Fibroblast of lung (primary cell): ENCODE results near the gene SNX20. TPM values are rescaled to one million over a fixed set of nuclear protein-coding genes. Genes with fewer than 3 reads are reported as not detected.

Experiments used
- DNase-seq, 2 donors: peaks; one replicate each; pipeline versions ENCODE4 v3.0.0 to v3.0.0-alpha.2; 2010; ENCODE audit warnings: low read depth in 2 of 2
- H2AFZ ChIP-seq: 2 replicates; pipeline ENCODE4 v1.5.1; 2012; ENCODE audit warnings: low read length, control low read depth, inconsistent platforms
- H3K27ac ChIP-seq: 2 replicates; pipeline ENCODE4 v1.5.1; 2011; ENCODE audit warnings: low read length, control low read depth; ENCODE audit not compliant: insufficient read depth
- H3K27me3 ChIP-seq: 2 replicates; pipeline ENCODE4 v1.5.1; 2011; ENCODE audit warnings: mild to moderate bottlenecking, low read length; ENCODE audit not compliant: control insufficient read depth, insufficient read depth
- H3K36me3 ChIP-seq: 2 replicates; pipeline ENCODE4 v1.5.1; 2011; ENCODE audit warnings: low read length; ENCODE audit not compliant: control insufficient read depth, insufficient read depth
- H3K4me1 ChIP-seq: 2 replicates; pipeline ENCODE4 v1.5.1; 2011; ENCODE audit warnings: low read length; ENCODE audit not compliant: control insufficient read depth, insufficient read depth; ENCODE audit errors: extremely low read depth
- H3K4me2 ChIP-seq: 2 replicates; pipeline ENCODE4 v1.5.1; 2011; ENCODE audit warnings: low read length, control low read depth; ENCODE audit not compliant: insufficient read depth; ENCODE audit errors: extremely low read depth
- H3K4me3 ChIP-seq, 4 experiments: fragments of 200-600 bp in 1 of 4; sonication (generic) in 1 of 4; replicated peaks in 1 of 4; 2 replicates each; pipeline ENCODE4 v1.5.1; 2011 to 2016; ENCODE audit warnings: low read length in 4 of 4, low read depth in 3 of 4, mild to moderate bottlenecking in 3 of 4, control low read depth in 2 of 4, inconsistent platforms in 1 of 4, mixed read lengths in 1 of 4; ENCODE audit not compliant: insufficient read depth in 1 of 4; ENCODE audit errors: control extremely low read depth in 1 of 4
- H3K79me2 ChIP-seq: 2 replicates; pipeline ENCODE4 v1.5.1; 2012; ENCODE audit warnings: mild to moderate bottlenecking, low read length, inconsistent platforms; ENCODE audit not compliant: control insufficient read depth, insufficient read depth
- H3K9ac ChIP-seq: 2 replicates; pipeline ENCODE4 v1.5.1; 2011; ENCODE audit warnings: mild to moderate bottlenecking, low read length, control low read depth; ENCODE audit not compliant: insufficient read depth
- H3K9me3 ChIP-seq: 2 replicates; pipeline ENCODE4 v1.5.1; 2012; ENCODE audit warnings: low read depth, low read length; ENCODE audit not compliant: control insufficient read depth, insufficient read depth
- H4K20me1 ChIP-seq: 2 replicates; pipeline ENCODE4 v1.5.1; 2011; ENCODE audit warnings: low read length; ENCODE audit not compliant: control insufficient read depth, insufficient read depth; ENCODE audit errors: extremely low read depth
- EZH2 ChIP-seq: IDR thresholded peaks from 2 replicates; pipeline ENCODE4 v1.5.1; 2012; ENCODE audit warnings: low read length, control low read depth, mild to moderate bottlenecking; ENCODE audit errors: missing control alignments
- polyA plus RNA-seq, 2 donors: library from polyadenylated mRNA; depleted of rRNA in 1 of 2; stranded (reverse) in 1 of 2; unstranded in 1 of 2; fragments of >200 nt; gene quantifications; 2 replicates each; pipeline ENCODE4 v1.2.1, GENCODE V29; 2011 to 2012; ENCODE audit warnings: missing spikeins in 1 of 2
- total RNA-seq: library from RNA; depleted of rRNA; stranded (reverse); fragments of >200 nt; gene quantifications from 2 replicates; pipeline ENCODE4 v1.2.1, GENCODE V29; 2014
- TF ChIP-seq, protein P1 (sequence below), 2 donors: IDR thresholded peaks in 1 of 2; conservative IDR thresholded peaks in 1 of 2; 1 replicate in 1 of 2; 2 replicates in 1 of 2; pipeline ENCODE4 v1.5.1; 2011 to 2012; ENCODE audit warnings: low read length in 2 of 2, control low read depth in 1 of 2, inconsistent platforms in 1 of 2, low read depth in 1 of 2, mild to moderate bottlenecking in 1 of 2

The SNX20 gene
- total and polyA plus RNA-seq, 2 donors (not counting 1 experiment from before 2014, with no cell fraction given) = not detected

DNA sequence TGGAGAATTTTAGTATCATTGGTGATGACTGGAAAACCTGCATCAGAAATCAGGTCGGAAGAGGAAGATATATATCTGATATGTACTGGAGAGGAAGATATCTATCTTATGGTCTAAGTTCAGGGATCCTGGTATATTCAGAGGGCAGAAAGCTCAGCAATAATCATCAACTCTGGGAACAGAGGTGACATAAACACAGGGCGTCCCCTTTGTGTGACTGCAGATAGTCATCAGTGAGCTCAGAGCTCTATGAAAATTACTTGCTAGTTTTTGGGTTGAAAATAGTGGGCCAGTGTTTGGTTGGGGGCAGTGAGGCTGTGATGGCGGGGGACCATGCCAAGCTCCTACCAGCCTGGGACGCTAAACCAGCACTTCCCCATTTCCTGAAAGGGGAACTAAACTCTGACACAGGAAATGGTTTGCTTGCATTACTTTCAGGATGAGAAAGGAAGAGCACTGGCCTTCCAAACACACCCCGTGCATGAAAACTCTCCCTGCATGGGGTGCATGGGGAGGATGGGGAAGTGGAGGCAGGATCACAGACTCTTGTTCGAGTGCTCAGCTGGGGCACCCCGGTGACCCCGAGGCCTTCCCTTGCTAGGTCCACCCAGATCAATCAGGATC, 28.1 kb upstream of the SNX20 start:
- Histone ChIP-seq H3K79me2 (no peaks in the 10 kb centered on the region), H3K4me3 (no peak overlapping the region), H3K27ac (no peak overlapping the region), H3K9me3 (no peaks in the 10 kb centered on the region), H3K9ac (no peak overlapping the region), H4K20me1 (no peaks in the 10 kb centered on the region), H3K4me1 (no peaks in the 10 kb centered on the region), H3K27me3 (no peaks in the 10 kb centered on the region), H3K4me2 (no peak overlapping the region), H3K36me3 (no peaks in the 10 kb centered on the region), H2AFZ (no peak overlapping the region)
- DNase-seq = no peak
- TF ChIP-seq, protein P1, sequence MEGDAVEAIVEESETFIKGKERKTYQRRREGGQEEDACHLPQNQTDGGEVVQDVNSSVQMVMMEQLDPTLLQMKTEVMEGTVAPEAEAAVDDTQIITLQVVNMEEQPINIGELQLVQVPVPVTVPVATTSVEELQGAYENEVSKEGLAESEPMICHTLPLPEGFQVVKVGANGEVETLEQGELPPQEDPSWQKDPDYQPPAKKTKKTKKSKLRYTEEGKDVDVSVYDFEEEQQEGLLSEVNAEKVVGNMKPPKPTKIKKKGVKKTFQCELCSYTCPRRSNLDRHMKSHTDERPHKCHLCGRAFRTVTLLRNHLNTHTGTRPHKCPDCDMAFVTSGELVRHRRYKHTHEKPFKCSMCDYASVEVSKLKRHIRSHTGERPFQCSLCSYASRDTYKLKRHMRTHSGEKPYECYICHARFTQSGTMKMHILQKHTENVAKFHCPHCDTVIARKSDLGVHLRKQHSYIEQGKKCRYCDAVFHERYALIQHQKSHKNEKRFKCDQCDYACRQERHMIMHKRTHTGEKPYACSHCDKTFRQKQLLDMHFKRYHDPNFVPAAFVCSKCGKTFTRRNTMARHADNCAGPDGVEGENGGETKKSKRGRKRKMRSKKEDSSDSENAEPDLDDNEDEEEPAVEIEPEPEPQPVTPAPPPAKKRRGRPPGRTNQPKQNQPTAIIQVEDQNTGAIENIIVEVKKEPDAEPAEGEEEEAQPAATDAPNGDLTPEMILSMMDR (conservative IDR thresholded peaks at IDR 0.05 in 1 of 2, IDR thresholded peaks at IDR 0.05 in 1 of 2; ENCODE audit: low read depth in 1 of 2, low read length in 2 of 2) = no peak
- TF ChIP-seq EZH2 = no peak

DNA sequence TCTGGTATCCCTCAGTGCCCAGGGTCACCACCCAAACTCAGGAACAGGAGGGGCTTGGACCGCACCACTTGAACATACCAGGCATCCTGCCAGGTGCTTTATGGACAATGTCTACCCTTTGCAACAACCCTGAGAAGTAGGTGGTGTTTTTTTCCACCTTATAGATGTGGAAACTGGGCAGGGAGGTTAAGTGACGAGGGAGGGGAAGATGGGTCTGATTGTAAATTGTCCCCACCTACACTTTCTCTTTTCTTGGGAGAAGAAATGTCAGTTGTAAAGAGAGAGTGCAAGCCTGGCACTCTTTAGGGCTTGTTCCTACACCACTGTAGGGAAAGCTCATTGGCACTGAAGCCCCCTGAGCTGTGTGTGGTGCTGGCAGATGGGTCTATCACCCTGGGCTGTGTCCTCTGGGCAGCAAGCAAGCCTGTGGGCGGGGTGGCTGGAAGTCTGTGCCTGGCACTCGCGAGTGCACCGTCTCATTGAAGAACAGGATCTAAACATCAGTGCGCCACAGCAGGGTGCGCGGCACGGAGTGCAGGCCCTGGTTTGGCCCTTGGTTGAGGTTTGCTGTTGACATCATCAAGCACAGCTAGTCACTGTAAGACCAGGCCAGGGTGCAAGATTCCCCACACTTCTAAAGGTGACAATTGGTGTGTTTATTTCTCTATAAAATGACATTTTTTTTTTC, 27.4 kb upstream of the SNX20 start:
- no peaks in the 10 kb centered on the region for H3K27me3 ChIP-seq
- DNase-seq = no peak
- no peak overlapping the region for H3K4me2 ChIP-seq
- H3K36me3 ChIP-seq = no peaks in the 10 kb centered on the region
- H3K4me3 ChIP-seq = no peak overlapping the region
- no peak overlapping the region for H3K9ac ChIP-seq
- no peaks in the 10 kb centered on the region for H3K79me2 ChIP-seq
- no peak for TF ChIP-seq EZH2
- TF ChIP-seq, protein P1 (conservative IDR thresholded peaks at IDR 0.05 in 1 of 2, IDR thresholded peaks at IDR 0.05 in 1 of 2; ENCODE audit: low read depth in 1 of 2, low read length in 2 of 2) = no peak
- H3K9me3 ChIP-seq = no peaks in the 10 kb centered on the region
- H4K20me1 ChIP-seq = no peaks in the 10 kb centered on the region
- no peak overlapping the region for H2AFZ ChIP-seq
- no peaks in the 10 kb centered on the region for H3K4me1 ChIP-seq
- no peak overlapping the region for H3K27ac ChIP-seq

DNA sequence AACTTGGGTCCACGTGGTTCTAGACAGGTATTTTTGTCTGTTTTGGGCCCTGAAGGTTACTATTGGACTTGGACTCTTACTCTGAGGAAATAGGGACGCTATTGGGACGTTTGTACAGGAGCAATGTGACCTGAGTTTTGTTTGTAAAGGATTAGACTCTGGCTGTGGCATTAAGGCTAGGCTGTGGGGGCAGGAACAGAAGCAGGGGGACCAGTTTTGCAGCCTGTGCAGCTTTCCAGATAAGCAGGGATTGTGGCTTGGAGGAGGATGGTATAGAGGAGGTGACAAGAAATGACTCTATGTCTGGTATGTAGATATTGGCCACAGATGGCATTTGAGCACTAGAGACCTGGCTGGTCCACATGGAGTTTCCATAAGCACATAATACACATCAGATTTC, 25.1 kb upstream of the SNX20 start:
- H3K9ac ChIP-seq = no peak overlapping the region
- no peak for DNase-seq
- no peaks in the 10 kb centered on the region for H3K27me3 ChIP-seq
- no peak overlapping the region for H3K4me2 ChIP-seq
- no peaks in the 10 kb centered on the region for H3K4me1 ChIP-seq
- TF ChIP-seq, protein P1 (conservative IDR thresholded peaks at IDR 0.05 in 1 of 2, IDR thresholded peaks at IDR 0.05 in 1 of 2; ENCODE audit: low read depth in 1 of 2, low read length in 2 of 2) = no peak
- no peak for TF ChIP-seq EZH2
- no peaks in the 10 kb centered on the region for H4K20me1 ChIP-seq
- no peaks in the 10 kb centered on the region for H3K9me3 ChIP-seq
- no peaks in the 10 kb centered on the region for H3K36me3 ChIP-seq
- H3K4me3 ChIP-seq = no peak overlapping the region
- H2AFZ ChIP-seq = no peak overlapping the region
- no peaks in the 10 kb centered on the region for H3K79me2 ChIP-seq
- H3K27ac ChIP-seq = no peak overlapping the region
